A673 (cell line): ENCODE measurements around the gene OR14K1.

Source experiments
- EZH2 ChIP-seq: fragments of 200-600 bp; sonication (generic); IDR thresholded peaks from 2 replicates; pipeline ENCODE4 v1.6.1; 2017; ENCODE audit warnings: borderline replicate concordance, low read depth, mild to moderate bottlenecking, mixed read lengths, antibody characterized with exemption, low read length; ENCODE audit not compliant: poor library complexity, severe bottlenecking
- TF ChIP-seq, protein P1 (sequence below): fragments of 300-800, 200-600 bp; sonication (generic); conservative IDR thresholded peaks from 2 replicates; pipeline ENCODE4 v1.5.1; 2017; ENCODE audit warnings: low read depth, mild to moderate bottlenecking, antibody characterized with exemption, low read length, moderate library complexity, mixed read lengths

DNA sequence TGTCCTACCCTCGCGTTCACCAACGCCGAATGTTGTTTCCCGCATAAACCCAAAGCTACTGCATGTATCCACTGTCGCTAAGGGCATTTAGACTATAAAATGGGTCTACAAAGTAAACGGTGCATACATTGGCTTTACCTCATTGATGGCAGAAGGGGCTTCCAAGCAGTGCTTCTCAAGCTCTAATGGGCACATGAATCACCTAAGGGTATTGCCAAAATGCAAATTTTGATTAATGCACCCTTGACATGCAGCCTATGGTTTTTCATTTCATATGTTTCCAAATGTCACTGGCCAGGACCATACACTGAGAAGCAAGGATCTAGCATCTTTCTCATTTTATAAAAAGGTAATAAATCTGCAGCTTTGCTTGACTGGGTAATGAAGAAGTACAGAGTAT is 24.7 kb upstream of the OR14K1 start:
- TF ChIP-seq, protein P1, sequence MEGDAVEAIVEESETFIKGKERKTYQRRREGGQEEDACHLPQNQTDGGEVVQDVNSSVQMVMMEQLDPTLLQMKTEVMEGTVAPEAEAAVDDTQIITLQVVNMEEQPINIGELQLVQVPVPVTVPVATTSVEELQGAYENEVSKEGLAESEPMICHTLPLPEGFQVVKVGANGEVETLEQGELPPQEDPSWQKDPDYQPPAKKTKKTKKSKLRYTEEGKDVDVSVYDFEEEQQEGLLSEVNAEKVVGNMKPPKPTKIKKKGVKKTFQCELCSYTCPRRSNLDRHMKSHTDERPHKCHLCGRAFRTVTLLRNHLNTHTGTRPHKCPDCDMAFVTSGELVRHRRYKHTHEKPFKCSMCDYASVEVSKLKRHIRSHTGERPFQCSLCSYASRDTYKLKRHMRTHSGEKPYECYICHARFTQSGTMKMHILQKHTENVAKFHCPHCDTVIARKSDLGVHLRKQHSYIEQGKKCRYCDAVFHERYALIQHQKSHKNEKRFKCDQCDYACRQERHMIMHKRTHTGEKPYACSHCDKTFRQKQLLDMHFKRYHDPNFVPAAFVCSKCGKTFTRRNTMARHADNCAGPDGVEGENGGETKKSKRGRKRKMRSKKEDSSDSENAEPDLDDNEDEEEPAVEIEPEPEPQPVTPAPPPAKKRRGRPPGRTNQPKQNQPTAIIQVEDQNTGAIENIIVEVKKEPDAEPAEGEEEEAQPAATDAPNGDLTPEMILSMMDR = no peak
- no peak for TF ChIP-seq EZH2
